ENCODE results near the gene SPATA45. TPM values are rescaled to one million over a fixed set of nuclear protein-coding genes. Genes with fewer than 3 reads are reported as not detected.
"Not testable (repeated sequence)": the region's sequence is repeated elsewhere in the genome, so short reads cannot be mapped to it uniquely, and the experiment has no call there.

Gene SPATA45
- total and polyA plus RNA-seq, 2 donors (not counting 1 experiment from before 2014, with no cell fraction given): 0.44 to 0.83 TPM

DNA sequence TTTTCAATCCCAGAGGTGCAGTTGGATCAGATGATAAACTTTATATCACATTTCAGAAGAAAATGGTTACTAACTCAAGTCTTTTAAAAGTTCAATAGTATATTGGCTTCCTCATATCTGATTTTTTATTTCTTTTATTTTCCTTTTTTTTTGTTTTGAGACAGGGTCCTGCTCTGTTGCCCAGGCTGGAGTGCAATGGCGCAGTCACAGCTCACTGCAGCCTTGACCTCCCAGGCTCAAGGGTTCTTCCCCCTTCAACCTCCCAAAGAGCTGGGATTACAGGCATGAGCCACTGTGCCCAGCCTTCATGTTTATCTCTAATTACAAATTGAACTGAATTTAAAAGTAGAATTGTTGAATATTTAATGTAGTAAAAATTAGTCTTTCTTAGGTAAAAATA is 24.5 kb upstream of the SPATA45 start:
- no peaks in the 10 kb centered on the region for H3K9me3 ChIP-seq (ENCODE audit: control insufficient read depth, insufficient read depth, low read depth, low read length)
- no peaks in the 10 kb centered on the region for H3K4me1 ChIP-seq (ENCODE audit: control insufficient read depth, extremely low read depth, insufficient read depth, low read length)
- no peak overlapping the region for H3K4me2 ChIP-seq (ENCODE audit: extremely low read depth, insufficient read depth, low read length)
- H2AFZ ChIP-seq (ENCODE audit: low read length): no peak overlapping the region
- no peaks in the 10 kb centered on the region for H3K79me2 ChIP-seq (ENCODE audit: control insufficient read depth, insufficient read depth, low read length)
- H3K36me3 ChIP-seq (ENCODE audit: control insufficient read depth, insufficient read depth, low read length): no peaks in the 10 kb centered on the region
- no peak overlapping the region for H3K4me3 ChIP-seq (replicated peaks in 1 of 4; ENCODE audit: control extremely low read depth in 1 of 4, insufficient read depth in 1 of 4, low read depth in 3 of 4, low read length in 4 of 4)
- no peaks in the 10 kb centered on the region for H3K27me3 ChIP-seq (ENCODE audit: control insufficient read depth, insufficient read depth, low read length)
- no peak for DNase-seq (ENCODE audit: low read depth in 2 of 2)
- no peak overlapping the region for H3K27ac ChIP-seq (ENCODE audit: insufficient read depth, low read length)
- TF ChIP-seq EZH2 (IDR thresholded peaks at IDR 0.05; ENCODE audit: low read length, missing control alignments): no peak
- H4K20me1 ChIP-seq (ENCODE audit: control insufficient read depth, extremely low read depth, insufficient read depth, low read length): no peaks in the 10 kb centered on the region
- no peak overlapping the region for H3K9ac ChIP-seq (ENCODE audit: insufficient read depth, low read length)

DNA sequence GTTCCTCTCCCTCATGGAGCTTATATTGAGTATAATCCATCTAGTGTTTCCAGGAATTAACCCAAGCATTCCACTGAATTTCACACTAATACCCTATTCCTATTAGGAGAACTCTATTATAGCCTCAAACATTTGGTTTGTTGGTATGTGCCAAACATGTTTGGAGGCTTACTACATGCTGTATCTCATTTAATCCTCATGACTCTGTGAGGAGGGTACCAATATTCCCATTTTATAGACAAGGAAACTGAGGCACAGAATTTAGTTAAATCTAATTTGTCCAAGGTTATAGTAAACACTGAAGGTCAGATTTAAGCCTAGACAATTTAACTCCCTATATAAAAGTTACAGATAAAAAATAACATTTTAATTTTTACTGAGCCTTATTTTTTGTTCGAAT is 19.7 kb upstream of the SPATA45 start:
- H3K9me3 ChIP-seq (ENCODE audit: control insufficient read depth, insufficient read depth, low read depth, low read length): no peaks in the 10 kb centered on the region
- peaks cover under 1% of the 10 kb centered on the region for H3K79me2 ChIP-seq (ENCODE audit: control insufficient read depth, insufficient read depth, low read length)
- no peaks in the 10 kb centered on the region for H3K4me1 ChIP-seq (ENCODE audit: control insufficient read depth, extremely low read depth, insufficient read depth, low read length)
- no peak overlapping the region for H3K4me2 ChIP-seq (ENCODE audit: extremely low read depth, insufficient read depth, low read length)
- no peak overlapping the region for H2AFZ ChIP-seq (ENCODE audit: low read length)
- H4K20me1 ChIP-seq (ENCODE audit: control insufficient read depth, extremely low read depth, insufficient read depth, low read length): no peaks in the 10 kb centered on the region
- no peaks in the 10 kb centered on the region for H3K27me3 ChIP-seq (ENCODE audit: control insufficient read depth, insufficient read depth, low read length)
- DNase-seq (ENCODE audit: low read depth in 2 of 2): no peak
- no peak overlapping the region for H3K27ac ChIP-seq (ENCODE audit: insufficient read depth, low read length)
- H3K4me3 ChIP-seq (replicated peaks in 1 of 4; ENCODE audit: control extremely low read depth in 1 of 4, insufficient read depth in 1 of 4, low read depth in 3 of 4, low read length in 4 of 4): no peak overlapping the region
- no peak overlapping the region for H3K9ac ChIP-seq (ENCODE audit: insufficient read depth, low read length)
- H3K36me3 ChIP-seq (ENCODE audit: control insufficient read depth, insufficient read depth, low read length): peaks cover 2% of the 10 kb centered on the region
- TF ChIP-seq EZH2 (IDR thresholded peaks at IDR 0.05; ENCODE audit: low read length, missing control alignments): no peak
- TF ChIP-seq, protein P1, sequence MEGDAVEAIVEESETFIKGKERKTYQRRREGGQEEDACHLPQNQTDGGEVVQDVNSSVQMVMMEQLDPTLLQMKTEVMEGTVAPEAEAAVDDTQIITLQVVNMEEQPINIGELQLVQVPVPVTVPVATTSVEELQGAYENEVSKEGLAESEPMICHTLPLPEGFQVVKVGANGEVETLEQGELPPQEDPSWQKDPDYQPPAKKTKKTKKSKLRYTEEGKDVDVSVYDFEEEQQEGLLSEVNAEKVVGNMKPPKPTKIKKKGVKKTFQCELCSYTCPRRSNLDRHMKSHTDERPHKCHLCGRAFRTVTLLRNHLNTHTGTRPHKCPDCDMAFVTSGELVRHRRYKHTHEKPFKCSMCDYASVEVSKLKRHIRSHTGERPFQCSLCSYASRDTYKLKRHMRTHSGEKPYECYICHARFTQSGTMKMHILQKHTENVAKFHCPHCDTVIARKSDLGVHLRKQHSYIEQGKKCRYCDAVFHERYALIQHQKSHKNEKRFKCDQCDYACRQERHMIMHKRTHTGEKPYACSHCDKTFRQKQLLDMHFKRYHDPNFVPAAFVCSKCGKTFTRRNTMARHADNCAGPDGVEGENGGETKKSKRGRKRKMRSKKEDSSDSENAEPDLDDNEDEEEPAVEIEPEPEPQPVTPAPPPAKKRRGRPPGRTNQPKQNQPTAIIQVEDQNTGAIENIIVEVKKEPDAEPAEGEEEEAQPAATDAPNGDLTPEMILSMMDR (conservative IDR thresholded peaks at IDR 0.05 in 1 of 2, IDR thresholded peaks at IDR 0.05 in 1 of 2; ENCODE audit: low read depth in 1 of 2, low read length in 2 of 2): no peak

DNA sequence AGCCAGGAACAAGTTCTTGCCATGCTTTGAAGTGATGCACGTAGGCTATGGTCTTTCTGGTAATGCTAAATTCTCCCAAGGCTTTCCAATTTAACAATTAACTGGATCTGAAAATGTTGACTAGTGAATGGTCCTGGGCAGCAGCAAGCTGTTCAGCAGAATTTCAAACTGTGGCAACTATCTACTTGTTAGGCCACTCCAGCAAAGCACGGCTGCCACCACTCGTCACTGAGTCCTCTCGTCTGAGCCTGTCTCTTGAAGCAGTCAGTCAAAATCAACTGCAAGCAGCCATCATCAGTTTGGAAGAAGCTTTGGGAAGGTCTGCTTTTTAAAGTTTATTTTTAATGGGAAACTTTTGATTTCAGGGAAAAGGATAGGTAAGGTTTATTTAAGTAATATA is 16.8 kb upstream of the SPATA45 start:
- no peak for TF ChIP-seq EZH2 (IDR thresholded peaks at IDR 0.05; ENCODE audit: low read length, missing control alignments)
- TF ChIP-seq, protein P1 (conservative IDR thresholded peaks at IDR 0.05 in 1 of 2, IDR thresholded peaks at IDR 0.05 in 1 of 2; ENCODE audit: low read depth in 1 of 2, low read length in 2 of 2): no peak
- no peak for DNase-seq (ENCODE audit: low read depth in 2 of 2)
- Histone ChIP-seq H2AFZ (ENCODE audit: low read length) (no peak overlapping the region), H3K4me3 (replicated peaks in 1 of 4; ENCODE audit: control extremely low read depth in 1 of 4, insufficient read depth in 1 of 4, low read depth in 3 of 4, low read length in 4 of 4) (no peak overlapping the region), H3K4me1 (ENCODE audit: control insufficient read depth, extremely low read depth, insufficient read depth, low read length) (no peaks in the 10 kb centered on the region), H4K20me1 (ENCODE audit: control insufficient read depth, extremely low read depth, insufficient read depth, low read length) (no peaks in the 10 kb centered on the region), H3K27me3 (ENCODE audit: control insufficient read depth, insufficient read depth, low read length) (no peaks in the 10 kb centered on the region), H3K79me2 (ENCODE audit: control insufficient read depth, insufficient read depth, low read length) (peaks cover 12% of the 10 kb centered on the region), H3K27ac (ENCODE audit: insufficient read depth, low read length) (no peak overlapping the region), H3K9ac (ENCODE audit: insufficient read depth, low read length) (no peak overlapping the region), H3K36me3 (ENCODE audit: control insufficient read depth, insufficient read depth, low read length) (peaks cover 2% of the 10 kb centered on the region), H3K4me2 (ENCODE audit: extremely low read depth, insufficient read depth, low read length) (no peak overlapping the region), H3K9me3 (ENCODE audit: control insufficient read depth, insufficient read depth, low read depth, low read length) (no peaks in the 10 kb centered on the region)

DNA sequence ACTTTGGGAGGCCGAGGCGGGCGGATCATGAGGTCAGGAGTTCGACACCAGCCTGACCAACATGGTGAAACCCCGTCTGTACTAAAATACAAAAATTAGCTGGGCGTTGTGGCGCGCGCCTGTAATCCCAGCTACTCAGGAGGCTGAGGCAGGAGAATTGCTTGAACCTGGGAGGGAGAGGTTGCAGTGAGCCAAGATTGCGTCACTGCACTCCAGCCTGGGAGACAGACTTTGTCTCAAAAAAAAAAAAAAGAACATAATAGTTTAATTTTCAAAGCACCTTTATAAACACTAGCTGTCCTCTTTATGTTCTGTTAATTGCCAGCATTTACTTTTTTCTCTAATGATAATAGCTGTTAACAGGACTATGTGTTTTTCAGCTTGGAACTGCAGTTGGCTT is 15.9 kb upstream of the SPATA45 start:
- H3K4me1 ChIP-seq (ENCODE audit: control insufficient read depth, extremely low read depth, insufficient read depth, low read length); H3K9ac ChIP-seq (ENCODE audit: insufficient read depth, low read length); DNase-seq (ENCODE audit: low read depth in 2 of 2); H3K4me3 ChIP-seq (replicated peaks in 1 of 4; ENCODE audit: control extremely low read depth in 1 of 4, insufficient read depth in 1 of 4, low read depth in 3 of 4, low read length in 4 of 4); H3K4me2 ChIP-seq (ENCODE audit: extremely low read depth, insufficient read depth, low read length); H3K36me3 ChIP-seq (ENCODE audit: control insufficient read depth, insufficient read depth, low read length); H3K9me3 ChIP-seq (ENCODE audit: control insufficient read depth, insufficient read depth, low read depth, low read length); H2AFZ ChIP-seq (ENCODE audit: low read length); H3K27me3 ChIP-seq (ENCODE audit: control insufficient read depth, insufficient read depth, low read length); H4K20me1 ChIP-seq (ENCODE audit: control insufficient read depth, extremely low read depth, insufficient read depth, low read length); H3K27ac ChIP-seq (ENCODE audit: insufficient read depth, low read length): not testable (repeated sequence)
- H3K79me2 ChIP-seq (ENCODE audit: control insufficient read depth, insufficient read depth, low read length): peaks cover 20% of the 10 kb centered on the region
